ENCODE data around the gene TMEM161B.
"Not testable (repeated sequence)": the region's sequence is repeated elsewhere in the genome, so short reads cannot be mapped to it uniquely, and the experiment has no call there.

Gene TMEM161B

GRCh38 chr5:88226881-88227450 is 41.7 kb downstream of the TMEM161B start:
- Histone ChIP-seq H3K4me2 (ENCODE audit: low read length) (no peak overlapping the region), H3K9ac (ENCODE audit: low read depth, low read length) (no peak overlapping the region), H3K27me3 (ENCODE audit: control insufficient read depth, insufficient read depth, low read length) (no peaks in the 10 kb centered on the region), H3K4me3 (ENCODE audit: low read length) (no peak overlapping the region), H3K4me1 (ENCODE audit: control insufficient read depth, insufficient read depth, low read length) (no peaks in the 10 kb centered on the region), H3K36me3 (ENCODE audit: insufficient read depth, low read length) (no peaks in the 10 kb centered on the region), H3K9me3 (replicated peaks; ENCODE audit: low read length) (no peaks in the 10 kb centered on the region)

- H3K9me3 ChIP-seq (replicated peaks; ENCODE audit: low read length) = no peaks in the 10 kb centered on the region
- no peaks in the 10 kb centered on the region for H3K4me1 ChIP-seq (ENCODE audit: control insufficient read depth, insufficient read depth, low read length)
- H3K4me2 ChIP-seq (ENCODE audit: low read length) = no peak overlapping the region
- H3K36me3 ChIP-seq (ENCODE audit: insufficient read depth, low read length) = peaks cover 12% of the 10 kb centered on the region
- H3K27me3 ChIP-seq (ENCODE audit: control insufficient read depth, insufficient read depth, low read length) = no peaks in the 10 kb centered on the region
- H3K4me3 ChIP-seq (ENCODE audit: low read length) = no peak overlapping the region
- H3K9ac ChIP-seq (ENCODE audit: low read depth, low read length) = no peak overlapping the region
Measured at GRCh38 chr5:88214655-88215054, 54.0 kb downstream of the TMEM161B start.

GRCh38 chr5:88207575-88207974 is 61.1 kb downstream of the TMEM161B start:
- Histone ChIP-seq H3K36me3 (ENCODE audit: insufficient read depth, low read length) (peaks cover 5% of the 10 kb centered on the region), H3K4me3 (ENCODE audit: low read length) (no peak overlapping the region), H3K4me2 (ENCODE audit: low read length) (no peak overlapping the region), H3K9ac (ENCODE audit: low read depth, low read length) (no peak overlapping the region), H3K9me3 (replicated peaks; ENCODE audit: low read length) (no peaks in the 10 kb centered on the region), H3K4me1 (ENCODE audit: control insufficient read depth, insufficient read depth, low read length) (no peaks in the 10 kb centered on the region), H3K27me3 (ENCODE audit: control insufficient read depth, insufficient read depth, low read length) (no peaks in the 10 kb centered on the region)

GRCh38 chr5:88203981-88204750 is 64.5 kb downstream of the TMEM161B start:
- no peaks in the 10 kb centered on the region for H3K27me3 ChIP-seq (ENCODE audit: control insufficient read depth, insufficient read depth, low read length)
- no peaks in the 10 kb centered on the region for H3K4me1 ChIP-seq (ENCODE audit: control insufficient read depth, insufficient read depth, low read length)
- H3K9me3 ChIP-seq (replicated peaks; ENCODE audit: low read length) = no peaks in the 10 kb centered on the region
- H3K4me3 ChIP-seq (ENCODE audit: low read length) = no peak overlapping the region
- H3K4me2 ChIP-seq (ENCODE audit: low read length) = no peak overlapping the region
- peaks cover 9% of the 10 kb centered on the region for H3K36me3 ChIP-seq (ENCODE audit: insufficient read depth, low read length)
- H3K9ac ChIP-seq (ENCODE audit: low read depth, low read length) = no peak overlapping the region

GRCh38 chr5:88195636-88196035 is 73.0 kb downstream of the TMEM161B start:
- Histone ChIP-seq H3K4me2 (ENCODE audit: low read length) (no peak overlapping the region), H3K4me3 (ENCODE audit: low read length) (no peak overlapping the region), H3K4me1 (ENCODE audit: control insufficient read depth, insufficient read depth, low read length) (no peaks in the 10 kb centered on the region), H3K27me3 (ENCODE audit: control insufficient read depth, insufficient read depth, low read length) (no peaks in the 10 kb centered on the region), H3K9ac (ENCODE audit: low read depth, low read length) (no peak overlapping the region), H3K9me3 (replicated peaks; ENCODE audit: low read length) (no peaks in the 10 kb centered on the region), H3K36me3 (ENCODE audit: insufficient read depth, low read length) (peaks cover 6% of the 10 kb centered on the region)

DNA sequence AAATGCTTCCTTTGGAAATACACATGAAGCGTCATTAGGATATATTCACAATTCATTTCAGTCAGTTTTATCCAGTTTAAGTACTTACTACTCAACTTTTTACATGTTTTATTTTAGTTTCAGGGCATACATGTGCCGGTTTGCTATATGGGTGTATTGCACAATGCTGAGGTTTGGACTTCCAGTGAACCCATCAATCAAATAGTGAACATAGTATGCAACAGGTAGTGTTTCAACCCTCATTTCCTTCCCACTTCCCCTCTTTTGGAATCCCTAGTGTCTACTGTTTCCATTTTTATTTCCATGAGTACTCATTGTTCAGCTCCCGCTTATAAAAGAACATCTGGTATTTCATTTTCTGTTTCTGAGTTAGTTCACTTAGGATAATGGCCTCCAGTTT is 74.7 kb downstream of the TMEM161B start:
- no peak overlapping the region for H3K4me3 ChIP-seq (ENCODE audit: low read length)
- peaks cover 3% of the 10 kb centered on the region for H3K9me3 ChIP-seq (replicated peaks; ENCODE audit: low read length)
- no peak overlapping the region for H3K4me2 ChIP-seq (ENCODE audit: low read length)
- H3K27me3 ChIP-seq (ENCODE audit: control insufficient read depth, insufficient read depth, low read length) = no peaks in the 10 kb centered on the region
- H3K9ac ChIP-seq (ENCODE audit: low read depth, low read length) = no peak overlapping the region
- H3K36me3 ChIP-seq (ENCODE audit: insufficient read depth, low read length) = peaks cover 8% of the 10 kb centered on the region
- H3K4me1 ChIP-seq (ENCODE audit: control insufficient read depth, insufficient read depth, low read length) = no peaks in the 10 kb centered on the region

DNA sequence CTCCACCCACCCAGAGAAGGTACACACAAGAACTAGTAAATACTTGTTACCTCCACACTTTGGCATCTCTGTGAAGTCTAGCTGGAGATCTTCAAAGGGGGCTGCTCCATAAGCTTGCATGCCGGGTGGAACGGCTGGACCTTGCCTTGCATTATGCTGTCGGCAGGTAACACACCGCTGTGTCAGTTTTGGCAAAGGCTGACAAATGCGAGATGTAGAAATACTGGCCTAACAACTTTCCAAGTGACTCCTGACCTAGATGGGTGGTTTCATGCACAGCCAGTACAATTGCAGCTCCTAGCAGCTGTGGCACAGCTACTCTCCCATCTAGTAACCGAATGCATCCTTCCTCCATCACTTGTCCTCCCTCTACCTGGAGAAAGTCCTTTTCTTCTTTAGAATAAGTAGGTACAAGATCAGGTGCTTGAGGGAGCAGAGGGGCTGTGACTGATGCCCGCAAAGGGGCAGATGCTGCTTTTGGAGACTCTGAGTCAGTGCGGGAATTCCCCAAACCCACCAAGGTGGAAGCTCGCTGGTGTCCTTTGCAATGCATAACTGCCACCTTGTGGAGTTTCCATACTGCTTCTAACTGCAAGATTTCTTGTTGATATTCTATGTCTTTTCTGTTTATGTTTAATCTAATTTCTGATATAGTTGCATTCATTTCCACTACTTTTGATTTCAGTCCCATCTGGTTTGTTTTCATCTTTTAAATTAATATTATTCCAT is 78.4 kb downstream of the TMEM161B start:
- H3K4me1 ChIP-seq (ENCODE audit: control insufficient read depth, insufficient read depth, low read length) = no peaks in the 10 kb centered on the region
- no peaks in the 10 kb centered on the region for H3K27me3 ChIP-seq (ENCODE audit: control insufficient read depth, insufficient read depth, low read length)
- H3K4me3 ChIP-seq (ENCODE audit: low read length) = no peak overlapping the region
- no peak overlapping the region for H3K4me2 ChIP-seq (ENCODE audit: low read length)
- peaks cover 14% of the 10 kb centered on the region for H3K36me3 ChIP-seq (ENCODE audit: insufficient read depth, low read length)
- H3K9ac ChIP-seq (ENCODE audit: low read depth, low read length) = no peak overlapping the region
- H3K9me3 ChIP-seq (replicated peaks; ENCODE audit: low read length) = peaks cover 3% of the 10 kb centered on the region

- not testable (repeated sequence) for H3K9ac ChIP-seq (ENCODE audit: low read depth, low read length); H3K4me2 ChIP-seq (ENCODE audit: low read length); H3K9me3 ChIP-seq (replicated peaks; ENCODE audit: low read length); H3K4me3 ChIP-seq (ENCODE audit: low read length); H3K27me3 ChIP-seq (ENCODE audit: control insufficient read depth, insufficient read depth, low read length); H3K4me1 ChIP-seq (ENCODE audit: control insufficient read depth, insufficient read depth, low read length)
- peaks cover 14% of the 10 kb centered on the region for H3K36me3 ChIP-seq (ENCODE audit: insufficient read depth, low read length)
Measured at GRCh38 chr5:88189484-88189883, 79.2 kb downstream of the TMEM161B start.

DNA sequence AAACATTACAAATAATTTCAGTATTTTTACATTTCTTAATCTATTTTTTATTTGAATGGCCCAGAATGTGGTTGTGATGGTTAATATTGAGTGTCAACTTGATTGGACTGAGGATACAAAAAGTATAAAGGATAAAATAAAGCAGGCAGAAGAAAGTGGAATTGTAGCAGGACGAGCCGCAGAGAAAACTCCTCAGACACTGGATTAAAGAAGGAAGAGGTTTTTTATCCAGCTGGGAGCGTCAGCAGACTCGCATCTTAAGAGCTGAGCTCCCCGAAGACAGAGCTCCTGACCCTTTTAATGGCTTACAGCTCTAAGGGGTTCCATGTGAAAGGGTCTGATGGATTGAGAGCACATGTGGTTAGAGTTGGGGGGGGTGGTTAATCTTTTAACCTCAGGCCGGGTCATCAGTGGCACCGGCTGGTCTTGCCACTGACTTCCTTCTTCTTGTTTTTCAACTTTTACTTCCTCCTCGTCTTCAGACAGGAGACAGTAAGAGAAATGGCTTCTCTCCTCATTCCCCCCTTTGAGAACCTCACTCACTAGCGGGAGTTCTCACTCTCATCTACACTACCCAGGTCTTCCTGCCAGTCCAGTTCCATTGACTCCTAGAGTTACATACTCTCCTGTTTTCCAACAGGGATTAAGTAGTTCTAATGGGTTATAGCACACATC is 80.0 kb downstream of the TMEM161B start:
- Histone ChIP-seq H3K4me3 (ENCODE audit: low read length) (no peak overlapping the region), H3K9me3 (replicated peaks; ENCODE audit: low read length) (peaks cover 3% of the 10 kb centered on the region), H3K27me3 (ENCODE audit: control insufficient read depth, insufficient read depth, low read length) (no peaks in the 10 kb centered on the region), H3K9ac (ENCODE audit: low read depth, low read length) (no peak overlapping the region), H3K4me2 (ENCODE audit: low read length) (no peak overlapping the region), H3K36me3 (ENCODE audit: insufficient read depth, low read length) (peaks cover 8% of the 10 kb centered on the region), H3K4me1 (ENCODE audit: control insufficient read depth, insufficient read depth, low read length) (no peaks in the 10 kb centered on the region)

- Histone ChIP-seq H3K9ac (ENCODE audit: low read depth, low read length) (no peak overlapping the region), H3K27me3 (ENCODE audit: control insufficient read depth, insufficient read depth, low read length) (no peaks in the 10 kb centered on the region), H3K4me1 (ENCODE audit: control insufficient read depth, insufficient read depth, low read length) (no peaks in the 10 kb centered on the region), H3K36me3 (ENCODE audit: insufficient read depth, low read length) (no peaks in the 10 kb centered on the region), H3K9me3 (replicated peaks; ENCODE audit: low read length) (no peaks in the 10 kb centered on the region), H3K4me3 (ENCODE audit: low read length) (no peak overlapping the region), H3K4me2 (ENCODE audit: low read length) (no peak overlapping the region)
Measured at GRCh38 chr5:88183255-88183654, 85.4 kb downstream of the TMEM161B start.

- not testable (repeated sequence) for H3K4me1 ChIP-seq (ENCODE audit: control insufficient read depth, insufficient read depth, low read length); H3K9me3 ChIP-seq (replicated peaks; ENCODE audit: low read length); H3K9ac ChIP-seq (ENCODE audit: low read depth, low read length); H3K4me3 ChIP-seq (ENCODE audit: low read length); H3K27me3 ChIP-seq (ENCODE audit: control insufficient read depth, insufficient read depth, low read length); H3K36me3 ChIP-seq (ENCODE audit: insufficient read depth, low read length); H3K4me2 ChIP-seq (ENCODE audit: low read length)
Measured at GRCh38 chr5:88177486-88177885, 91.2 kb downstream of the TMEM161B start.

Data from skeletal muscle satellite cell (primary cell).